T-cell (primary cell): ENCODE measurements around the gene LIX1. TPM values are rescaled to one million over a fixed set of nuclear protein-coding genes. Genes with fewer than 3 reads are reported as not detected.

ENCODE experiments used
- ATAC-seq, 4 experiments: fragments of 200-7000 bp in 3 of 4; fragments of 150-1000 bp in 1 of 4; cut with Tn5 transposase; replicated peaks in 1 of 4; 1 replicate in 3 of 4; 2 replicates in 1 of 4; pipeline ENCODE4 v1.10.0; 2021; ENCODE audit warnings: moderate library complexity in 3 of 4, mild to moderate bottlenecking in 2 of 4, moderate number of reproducible peaks in 1 of 4
- CTCF ChIA-PET, 2 donors: fragments of 300-600 bp; sonication (Branson Sonifier 250); formaldehyde crosslinking; loops; one replicate each; lab custom pipeline; 2022; ENCODE audit warnings: antibody characterized with exemption in 2 of 2; lab: Charles Lee
- POLR2A ChIA-PET, 2 donors: fragments of 300-600 bp; sonication (Branson Sonifier 250); formaldehyde crosslinking; loops; one replicate each; lab custom pipeline; 2022; ENCODE audit warnings: antibody characterized with exemption in 2 of 2; lab: Charles Lee
- DNase-seq, 35 experiments: peaks; one replicate each; pipeline versions ENCODE4 v3.0.0 to v3.0.0-alpha.2; 2013 to 2023
- H3K27ac ChIP-seq: one replicate; pipeline ENCODE4 v1.5.1; 2013; ENCODE audit warnings: low read length
- H3K27me3 ChIP-seq, 2 experiments: replicated peaks in 1 of 2; 1 replicate in 1 of 2; 2 replicates in 1 of 2; pipeline versions ENCODE4 v1.6.1 to v1.7.0; 2013; ENCODE audit warnings: low read length in 1 of 2, mixed read lengths in 1 of 2; ENCODE audit not compliant: control insufficient read depth in 2 of 2, insufficient read depth in 2 of 2; ENCODE audit errors: extremely low read depth in 1 of 2
- H3K36me3 ChIP-seq, 2 donors: 1 replicate in 1 of 2; 2 replicates in 1 of 2; pipeline versions ENCODE4 v1.6.1 to v1.7.0; 2013; ENCODE audit warnings: low read length in 1 of 2; ENCODE audit not compliant: control insufficient read depth in 2 of 2, insufficient read depth in 1 of 2; ENCODE audit errors: extremely low read depth in 1 of 2
- H3K4me1 ChIP-seq, 2 experiments: 1 replicate in 1 of 2; 2 replicates in 1 of 2; pipeline versions ENCODE4 v1.6.1 to v1.7.0; 2013; ENCODE audit warnings: low read length in 2 of 2, mixed read lengths in 1 of 2; ENCODE audit not compliant: insufficient read depth in 2 of 2, control insufficient read depth in 1 of 2; ENCODE audit errors: extremely low read depth in 1 of 2
- H3K4me3 ChIP-seq, 2 donors: 1 replicate in 1 of 2; 2 replicates in 1 of 2; pipeline versions ENCODE4 v1.5.1 to v1.7.0; 2013; ENCODE audit warnings: mild to moderate bottlenecking in 2 of 2, low read length in 1 of 2, moderate library complexity in 1 of 2; ENCODE audit not compliant: control insufficient read depth in 1 of 2; ENCODE audit errors: extremely low read depth in 1 of 2
- H3K9me3 ChIP-seq: 2 replicates; pipeline ENCODE4 v1.7.0; 2013
- H3K27ac Mint-ChIP-seq, 2 donors: one replicate each; pipeline ENCODE4 v1.8.0; 2020 to 2021; ENCODE audit warnings: mild to moderate bottlenecking in 2 of 2, mixed read lengths in 2 of 2
- H3K27me3 Mint-ChIP-seq, 2 donors: one replicate each; pipeline ENCODE4 v1.8.0; 2021 to 2022; ENCODE audit warnings: mixed read lengths in 2 of 2
- H3K36me3 Mint-ChIP-seq: one replicate; pipeline ENCODE4 v1.8.0; 2021; ENCODE audit warnings: mixed read lengths
- H3K4me1 Mint-ChIP-seq, 3 donors: one replicate each; pipeline ENCODE4 v1.8.0; 2020 to 2022; ENCODE audit warnings: mixed read lengths in 3 of 3, mild to moderate bottlenecking in 1 of 3
- H3K4me3 Mint-ChIP-seq, 3 donors: one replicate each; pipeline ENCODE4 v1.8.0; 2020 to 2022; ENCODE audit warnings: mild to moderate bottlenecking in 3 of 3, mixed read lengths in 3 of 3, moderate library complexity in 3 of 3
- H3K9me3 Mint-ChIP-seq, 3 donors: one replicate each; pipeline ENCODE4 v1.8.0; 2020 to 2022; ENCODE audit warnings: mixed read lengths in 3 of 3
- WGBS: methylation state at CpG from one replicate; pipeline ENCODE4 v1.1.5; 2013; ENCODE audit warnings: missing lambda C conversion rate; ENCODE audit not compliant: insufficient coverage; 5-methylcytosine and 5-hydroxymethylcytosine counted together
- total RNA-seq, 35 experiments: library from RNA in 6 of 35; stranded (reverse) in 6 of 35; fragments of 120-200 nt in 1 of 35; gene quantifications; one replicate each; pipeline versions ENCODE4 v1.2.1 to v1.2.4 and lab custom pipeline; 2013 to 2026

Gene LIX1
- total RNA-seq, 5 donors from 2014 or later (not counting 1 experiment from before 2014, with no cell fraction given): not detected

DNA sequence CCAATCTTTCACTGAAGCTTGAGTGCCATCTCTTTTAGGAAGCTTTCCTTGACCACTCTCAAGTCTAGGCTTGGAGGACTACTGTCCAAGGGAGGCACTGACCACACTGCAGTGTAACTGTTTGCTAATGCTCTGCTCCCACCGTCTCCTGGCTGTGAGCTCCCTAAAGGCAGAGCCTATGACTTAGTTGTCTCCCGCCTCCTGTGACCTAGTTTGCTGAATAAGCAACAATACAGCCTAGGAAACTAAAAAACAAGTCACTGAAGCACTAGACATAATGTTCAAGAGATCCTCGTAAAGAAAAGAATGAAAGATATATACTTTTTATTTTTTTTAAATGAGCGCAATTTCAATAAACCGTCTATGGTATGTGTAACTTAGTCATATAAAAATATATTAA lies 31.4 kb downstream of the LIX1 start:
- Mint-ChIP-seq H3K4me1 (peaks cover 8 to 14% (median 11%) of the 10 kb centered on the region in 3 donors), H3K9me3 (no peaks in the 10 kb centered on the region), H3K27ac (no peak overlapping the region), H3K36me3 (no peaks in the 10 kb centered on the region), H3K27me3 (peaks cover 0 to 3% of the 10 kb centered on the region in 2 donors), H3K4me3 (no peak overlapping the region)
- Histone ChIP-seq H3K9me3 (no peaks in the 10 kb centered on the region), H3K27ac (no peak overlapping the region), H3K36me3 (no peaks in the 10 kb centered on the region), H3K27me3 (no peaks in the 10 kb centered on the region), H3K4me3 (no peak overlapping the region), H3K4me1 (peaks cover 0 to 2% of the 10 kb centered on the region in 2 experiments)
- CTCF ChIA-PET: interaction anchor here in 1 of 2 donors (0.6 kb wide), 1 partner anchor 15 kb away, joined by 3 read pairs; no protein-coding TSS in a partner anchor
- POLR2A ChIA-PET: no interaction called here
- no peak for DNase-seq
- 100% methylated on average over 2 of the region's 5 CpGs for WGBS
- no peak for ATAC-seq

DNA sequence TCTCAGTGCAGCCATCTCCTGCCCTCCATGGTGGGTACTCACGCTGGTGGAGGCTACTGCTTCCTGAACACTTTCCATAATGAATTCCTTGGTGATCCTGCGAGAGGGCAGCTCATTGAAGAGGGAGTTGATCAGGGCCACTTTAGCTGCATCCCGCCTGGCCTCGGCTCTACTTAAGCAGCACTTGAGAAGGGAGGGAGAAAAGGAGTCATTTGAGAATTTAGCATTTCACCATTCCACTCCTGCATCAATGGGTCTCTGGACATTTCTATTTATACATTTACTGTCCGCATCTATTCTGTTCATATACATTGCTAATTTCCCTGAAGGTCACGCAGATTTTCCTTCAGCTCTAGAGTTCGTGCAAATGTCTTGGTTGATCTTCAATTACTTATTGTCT lies 35.1 kb downstream of the LIX1 start:
- 100% methylated on average over 1 of the region's 7 CpGs for WGBS
- H3K4me1 Mint-ChIP-seq: peaks cover 8 to 10% (median 10%) of the 10 kb centered on the region in 3 donors
- ATAC-seq (no peak), DNase-seq (no peak)
- Histone ChIP-seq H3K4me1 (peaks cover 0 to 2% of the 10 kb centered on the region in 2 experiments), H3K4me3 (no peak overlapping the region), H3K27ac (no peak overlapping the region), H3K9me3 (no peaks in the 10 kb centered on the region), H3K27me3 (no peaks in the 10 kb centered on the region), H3K36me3 (no peaks in the 10 kb centered on the region)
- H3K36me3 Mint-ChIP-seq: no peaks in the 10 kb centered on the region
- ChIA-PET POLR2A (no interaction called here), CTCF (no interaction called here)
- no peak overlapping the region for H3K4me3 Mint-ChIP-seq
- no peak overlapping the region for H3K27ac Mint-ChIP-seq
- no peaks in the 10 kb centered on the region for H3K9me3 Mint-ChIP-seq
- peaks cover 0 to 5% of the 10 kb centered on the region in 2 donors for H3K27me3 Mint-ChIP-seq

DNA sequence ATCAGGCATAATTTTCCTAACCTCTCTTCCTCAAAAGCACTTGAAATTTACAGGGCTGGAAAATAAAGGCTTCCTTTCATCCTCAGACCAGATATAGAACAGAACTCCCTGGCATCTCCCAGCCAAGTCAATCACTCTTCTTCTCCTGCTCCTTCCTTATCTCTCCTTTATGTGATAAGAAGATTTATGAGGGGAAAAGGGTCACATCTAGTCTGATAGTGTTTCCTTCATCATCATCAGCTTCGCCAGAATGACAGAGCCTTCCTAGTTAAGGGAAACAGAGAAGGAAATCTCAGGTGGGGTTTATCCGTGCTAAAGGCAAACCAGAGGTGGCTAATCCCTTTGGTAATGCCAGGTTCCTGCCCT lies 36.2 kb downstream of the LIX1 start:
- H3K9me3 Mint-ChIP-seq: no peaks in the 10 kb centered on the region
- WGBS: 86% methylated on average over 1 of the region's 2 CpGs
- CTCF ChIA-PET: no interaction called here
- H3K36me3 Mint-ChIP-seq: no peaks in the 10 kb centered on the region
- Histone ChIP-seq H3K9me3 (no peaks in the 10 kb centered on the region), H3K27me3 (no peaks in the 10 kb centered on the region), H3K27ac (no peak overlapping the region), H3K4me3 (no peak overlapping the region), H3K4me1 (no peaks in the 10 kb centered on the region), H3K36me3 (no peaks in the 10 kb centered on the region)
- H3K27me3 Mint-ChIP-seq: peaks cover 0 to 5% of the 10 kb centered on the region in 2 donors
- H3K4me3 Mint-ChIP-seq: no peak overlapping the region
- POLR2A ChIA-PET: no interaction called here
- no peak for ATAC-seq
- H3K4me1 Mint-ChIP-seq: no peaks in the 10 kb centered on the region
- no peak for DNase-seq
- no peak overlapping the region for H3K27ac Mint-ChIP-seq

DNA sequence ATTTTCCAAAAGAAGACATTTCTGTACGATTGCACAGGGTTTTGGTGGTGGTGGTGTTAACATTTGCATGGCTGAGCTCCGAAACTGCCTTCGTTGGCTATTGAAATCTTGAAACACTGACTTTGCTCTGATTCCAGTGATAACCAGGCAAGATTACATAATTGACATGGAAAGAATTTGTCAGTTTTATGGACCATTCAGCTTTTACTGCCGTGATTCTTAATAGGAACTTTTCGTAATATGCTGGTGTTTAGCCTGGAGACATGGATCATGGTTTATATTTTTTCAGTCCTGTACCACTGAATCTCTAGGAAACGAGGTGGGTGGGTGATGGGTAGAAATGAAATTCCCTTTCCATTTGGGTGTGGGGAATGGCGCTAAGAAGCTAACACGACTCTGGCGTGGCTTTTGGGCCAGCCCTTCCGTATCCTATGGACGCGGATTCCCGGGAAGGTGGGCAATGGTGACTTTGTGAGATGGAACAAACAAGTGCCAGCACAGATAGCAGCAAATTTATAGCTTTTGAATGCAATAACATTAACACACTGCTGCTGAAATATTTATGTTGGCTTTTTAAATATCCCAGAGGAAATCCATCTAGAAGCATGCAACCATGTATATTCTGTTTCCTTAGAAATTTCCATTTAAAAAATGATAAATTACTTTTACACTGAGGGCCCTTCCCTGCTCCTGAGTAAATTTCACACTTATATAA lies 36.8 kb downstream of the LIX1 start:
- Mint-ChIP-seq H3K27me3 (peaks cover 0 to 5% of the 10 kb centered on the region in 2 donors), H3K27ac (no peak overlapping the region), H3K9me3 (no peaks in the 10 kb centered on the region), H3K4me3 (no peak overlapping the region), H3K4me1 (no peaks in the 10 kb centered on the region), H3K36me3 (no peaks in the 10 kb centered on the region)
- H3K9me3 ChIP-seq: no peaks in the 10 kb centered on the region
- H3K27ac ChIP-seq: no peak overlapping the region
- H3K36me3 ChIP-seq: no peaks in the 10 kb centered on the region
- no peaks in the 10 kb centered on the region for H3K27me3 ChIP-seq
- no peak for ATAC-seq
- H3K4me1 ChIP-seq: no peaks in the 10 kb centered on the region
- DNase-seq: no peak
- WGBS: 85% methylated on average over 8 of the region's 13 CpGs
- ChIA-PET POLR2A (interaction anchor here in 1 of 2 donors (0.6 kb wide), 1 partner anchor 25 kb away, joined by 3 read pairs; no protein-coding TSS in a partner anchor), CTCF (no interaction called here)
- H3K4me3 ChIP-seq: no peak overlapping the region

DNA sequence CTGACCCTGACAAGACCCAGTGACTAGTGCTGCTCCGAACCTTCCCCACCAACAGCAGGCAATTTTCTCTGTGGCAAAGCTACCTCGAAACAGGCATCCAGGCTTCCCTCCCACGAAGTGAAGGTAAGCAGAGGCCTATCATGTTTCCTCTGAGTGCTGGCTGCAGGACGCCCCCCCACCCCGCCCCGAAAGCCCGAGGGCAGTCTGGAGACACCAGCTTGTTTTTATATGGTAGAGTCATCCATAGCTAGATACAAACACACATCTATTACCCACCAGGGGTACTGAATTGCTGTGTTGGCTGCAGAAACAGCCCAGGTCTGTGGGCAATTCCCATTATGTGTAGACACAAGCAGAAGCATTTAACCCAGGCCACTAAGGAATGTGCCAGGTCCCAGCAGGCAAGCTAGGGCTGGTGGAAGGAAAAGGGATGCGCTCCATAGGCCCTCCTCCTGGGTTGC lies 40.4 kb downstream of the LIX1 start:
- Histone ChIP-seq H3K27ac (no peak overlapping the region), H3K9me3 (no peaks in the 10 kb centered on the region), H3K36me3 (no peaks in the 10 kb centered on the region), H3K27me3 (no peaks in the 10 kb centered on the region), H3K4me1 (no peaks in the 10 kb centered on the region), H3K4me3 (no peak overlapping the region)
- Mint-ChIP-seq H3K27ac (no peak overlapping the region), H3K36me3 (no peaks in the 10 kb centered on the region), H3K4me3 (no peak overlapping the region), H3K4me1 (no peaks in the 10 kb centered on the region), H3K27me3 (peaks cover 6 to 7% of the 10 kb centered on the region in 2 donors), H3K9me3 (no peaks in the 10 kb centered on the region)
- no peak for ATAC-seq
- POLR2A ChIA-PET: no interaction called here
- whole genome bisulfite sequencing: 100% methylated on average over 1 of the region's 8 CpGs
- CTCF ChIA-PET: no interaction called here
- DNase-seq: no peak

DNA sequence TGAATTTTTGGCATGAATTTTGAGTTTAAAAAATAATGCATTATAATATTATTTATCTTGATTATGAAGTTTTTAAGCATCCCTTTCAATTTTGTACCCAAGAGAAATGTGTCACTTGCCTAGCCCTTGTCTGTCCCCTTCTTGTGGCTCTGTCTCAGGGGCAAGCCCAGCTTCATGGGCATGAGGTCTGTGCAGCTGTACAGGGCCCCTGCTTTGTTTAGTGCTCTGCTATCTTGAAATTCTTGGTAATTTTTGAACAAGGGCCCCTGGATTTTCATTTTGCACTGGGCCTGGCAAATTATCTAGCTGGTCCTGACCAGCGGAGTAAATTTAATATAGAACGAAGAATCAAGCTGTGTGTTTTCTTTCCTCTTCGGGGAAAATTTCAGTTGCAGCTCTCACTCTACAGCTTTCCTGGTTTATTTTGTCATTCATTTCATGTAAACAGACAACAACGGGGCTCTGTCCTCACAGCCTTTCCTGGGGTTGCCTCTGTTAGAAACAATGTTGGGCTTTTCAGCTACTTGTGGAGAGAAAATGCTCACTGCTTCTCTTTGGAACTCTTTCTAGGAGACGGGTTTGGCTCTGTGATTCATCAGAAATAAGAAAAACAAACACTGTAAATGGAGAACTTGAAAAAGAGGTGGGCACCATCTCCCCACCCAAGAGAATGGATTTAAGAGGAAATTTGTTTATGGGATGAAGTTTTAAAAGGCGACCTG lies 41.1 kb downstream of the LIX1 start:
- Mint-ChIP-seq H3K27me3 (peaks cover 6 to 7% of the 10 kb centered on the region in 2 donors), H3K27ac (no peak overlapping the region), H3K36me3 (no peaks in the 10 kb centered on the region), H3K9me3 (no peaks in the 10 kb centered on the region), H3K4me1 (no peaks in the 10 kb centered on the region), H3K4me3 (no peak overlapping the region)
- H3K4me1 ChIP-seq: no peaks in the 10 kb centered on the region
- H3K36me3 ChIP-seq: no peaks in the 10 kb centered on the region
- DNase-seq (no peak), ATAC-seq (no peak)
- H3K4me3 ChIP-seq: no peak overlapping the region
- CTCF ChIA-PET: interaction anchor here in 1 of 2 donors (0.6 kb wide), 1 partner anchor 19 kb away, joined by 4 read pairs; no protein-coding TSS in a partner anchor
- no peak overlapping the region for H3K27ac ChIP-seq
- POLR2A ChIA-PET: no interaction called here
- WGBS: no CpG with 5 or more reads among the region's 6 CpGs
- no peaks in the 10 kb centered on the region for H3K9me3 ChIP-seq
- no peaks in the 10 kb centered on the region for H3K27me3 ChIP-seq
